GM23338 (cell line): ENCODE data around the gene OR2D3. TPM values are rescaled to one million over a fixed set of nuclear protein-coding genes. Genes with fewer than 3 reads are reported as not detected.

Experiments
- ATAC-seq: fragments of 200-7000 bp; cut with Tn5 transposase; 3 replicates; pipeline ENCODE4 v1.9.1; 2020
- DNase-seq: peaks from one replicate; pipeline ENCODE4 v3.0.0-alpha.2; 2015; ENCODE audit warnings: low spot score
- H2AFZ ChIP-seq: fragments of 200-600 bp; sonication (generic); 2 replicates; pipeline ENCODE4 v1.8.0; 2016; ENCODE audit warnings: antibody characterized with exemption, mild to moderate bottlenecking, moderate library complexity
- H3F3A ChIP-seq: fragments of 200-600 bp; sonication (generic); replicated peaks from 2 replicates; pipeline ENCODE4 v1.8.0; 2017; ENCODE audit warnings: antibody characterized with exemption, mixed run types, low read depth
- H3K27ac ChIP-seq: fragments of 200-600 bp; sonication (generic); 2 replicates; pipeline ENCODE4 v1.6.1; 2016; ENCODE audit warnings: low read depth
- H3K27me3 ChIP-seq: fragments of 200-600 bp; sonication (generic); 2 replicates; pipeline ENCODE4 v1.8.0; 2016; ENCODE audit warnings: mild to moderate bottlenecking, mixed run types, moderate library complexity; ENCODE audit not compliant: insufficient read depth
- H3K36me3 ChIP-seq: fragments of 200-600 bp; sonication (generic); 2 replicates; pipeline ENCODE4 v1.8.0; 2016; ENCODE audit warnings: mild to moderate bottlenecking; ENCODE audit not compliant: insufficient read depth
- H3K4me1 ChIP-seq: fragments of 200-600 bp; sonication (generic); 2 replicates; pipeline ENCODE4 v1.8.0; 2016; ENCODE audit warnings: mild to moderate bottlenecking, moderate library complexity; ENCODE audit not compliant: insufficient read depth
- H3K4me2 ChIP-seq: fragments of 200-600 bp; sonication (generic); 2 replicates; pipeline ENCODE4 v1.7.1; 2017; ENCODE audit warnings: mixed run types
- H3K4me3 ChIP-seq: fragments of 200-600 bp; sonication (generic); 2 replicates; pipeline ENCODE4 v1.6.1; 2016; ENCODE audit warnings: mixed run types
- H3K79me2 ChIP-seq: fragments of 200-600 bp; sonication (generic); replicated peaks from 2 replicates; pipeline ENCODE4 v1.8.0; 2017; ENCODE audit warnings: mild to moderate bottlenecking; ENCODE audit not compliant: insufficient read depth
- H3K9me2 ChIP-seq: fragments of 200-600 bp; sonication (generic); 2 replicates; pipeline ENCODE4 v1.8.0; 2017; ENCODE audit not compliant: insufficient read depth
- H4K20me1 ChIP-seq: fragments of 200-600 bp; sonication (generic); replicated peaks from 2 replicates; pipeline ENCODE4 v1.8.0; 2017; ENCODE audit warnings: mild to moderate bottlenecking; ENCODE audit not compliant: insufficient read depth
- H3K27ac Mint-ChIP-seq: 2 replicates; pipeline ENCODE4 v1.8.0; 2020; ENCODE audit warnings: inconsistent platforms, mild to moderate bottlenecking, moderate library complexity, mixed read lengths
- H3K27me3 Mint-ChIP-seq: 3 replicates; pipeline ENCODE4 v1.8.0; 2022; ENCODE audit warnings: low read depth, mild to moderate bottlenecking, moderate library complexity, mixed read lengths, inconsistent platforms; ENCODE audit not compliant: insufficient read depth, poor library complexity
- H3K36me3 Mint-ChIP-seq: 3 replicates; pipeline ENCODE4 v1.8.0; 2021; ENCODE audit warnings: low read depth, mild to moderate bottlenecking, inconsistent platforms, moderate library complexity, mixed read lengths
- H3K4me1 Mint-ChIP-seq: 3 replicates; pipeline ENCODE4 v1.8.0; 2020; ENCODE audit warnings: mild to moderate bottlenecking, inconsistent platforms, mixed read lengths
- H3K4me3 Mint-ChIP-seq: 3 replicates; pipeline ENCODE4 v1.8.0; 2021; ENCODE audit warnings: moderate library complexity, mild to moderate bottlenecking, inconsistent platforms, mixed read lengths
- H3K9me3 Mint-ChIP-seq: 3 replicates; pipeline ENCODE4 v1.8.0; 2020; ENCODE audit warnings: moderate library complexity, mild to moderate bottlenecking, inconsistent platforms, mixed read lengths
- CREB1 ChIP-seq: fragments of 250-450 bp; sonication (Bioruptor Pico); IDR thresholded peaks from 2 replicates; pipeline ENCODE4 v1.5.0; 2020; ENCODE audit warnings: low read depth, mild to moderate bottlenecking, moderate library complexity
- CTCF ChIP-seq, 2 experiments: fragments of 200-600 bp in 1 of 2; sonication (generic) in 1 of 2; conservative IDR thresholded peaks; 2 replicates each; pipeline versions ENCODE4 v1.5.1 to v1.6.1; 2016 to 2017; ENCODE audit warnings: antibody characterized with exemption in 2 of 2, low read depth in 2 of 2, mild to moderate bottlenecking in 2 of 2, moderate library complexity in 1 of 2
- EZH2phosphoT487 ChIP-seq: fragments of 200-600 bp; sonication (generic); IDR thresholded peaks from one replicate; pipeline ENCODE4 v1.8.1; 2018; ENCODE audit warnings: antibody characterized with exemption; ENCODE audit not compliant: unreplicated experiment
- NANOG ChIP-seq: IDR thresholded peaks from 2 replicates; pipeline ENCODE4 v1.6.1; 2016; ENCODE audit warnings: antibody characterized with exemption, borderline replicate concordance
- POLR2AphosphoS5 ChIP-seq: IDR thresholded peaks from 2 replicates; pipeline ENCODE4 v1.6.1; 2016; ENCODE audit warnings: antibody characterized with exemption, low read depth
- REST ChIP-seq: IDR thresholded peaks from one replicate; pipeline ENCODE4 v1.6.1; 2018; ENCODE audit warnings: antibody characterized with exemption; ENCODE audit not compliant: unreplicated experiment
- STAT1 ChIP-seq: IDR thresholded peaks from one replicate; pipeline ENCODE4 v1.6.1; 2016; ENCODE audit warnings: antibody characterized with exemption; ENCODE audit not compliant: unreplicated experiment
- ZNF114 ChIP-seq: fragments of 250-450 bp; sonication (Bioruptor Pico); IDR thresholded peaks from 2 replicates; pipeline ENCODE4 v1.5.0; 2020; ENCODE audit warnings: mild to moderate bottlenecking, moderate library complexity
- polyA plus RNA-seq: library from polyadenylated mRNA; unstranded; fragments of >200 nt; fragmentation: Nextera tagmentation; extraction: Ambion mirVana; gene quantifications from 2 replicates; pipeline ENCODE4 v1.2.1, GENCODE V29; 2016
- total RNA-seq: library from RNA; depleted of rRNA; stranded (reverse); fragments of >200 nt; shearing (Covaris generic); gene quantifications from 2 replicates; pipeline ENCODE4 v1.2.3, GENCODE V29; 2014

The OR2D3 gene
- total and polyA plus RNA-seq, 2 experiments from 2014 or later = 0.65 TPM; not detected in 1

- Histone ChIP-seq H3K79me2 (no peaks in the 10 kb centered on the region), H3K27ac (no peak overlapping the region), H3K9me2 (no peaks in the 10 kb centered on the region), H3K27me3 (no peaks in the 10 kb centered on the region), H4K20me1 (peaks cover 5% of the 10 kb centered on the region; the same call in 1 of the 2 replicates), H3F3A (no peaks in the 10 kb centered on the region), H3K4me3 (no peak overlapping the region), H3K4me2 (no peak overlapping the region), H3K4me1 (no peaks in the 10 kb centered on the region), H3K36me3 (no peaks in the 10 kb centered on the region; the same call in 1 of the 2 replicates), H2AFZ (no peak overlapping the region)
- DNase-seq (peak; percentile 5), ATAC-seq (peak; percentile 48)
- peaks cover 10% of the 10 kb centered on the region; the same call in 2 of the 3 replicates for H3K36me3 Mint-ChIP-seq
- peaks cover 5% of the 10 kb centered on the region; the same call in 2 of the 3 replicates for H3K9me3 Mint-ChIP-seq
- TF ChIP-seq STAT1 = no peak
- TF ChIP-seq EZH2phosphoT487 = no peak
- no peak for TF ChIP-seq CTCF (conservative IDR thresholded peaks at IDR 0.05; ENCODE audit: low read depth in 2 of 2)
- TF ChIP-seq POLR2AphosphoS5 = no peak
- no peak for TF ChIP-seq ZNF114 (CRISPR knock-in tag)
- no peak overlapping the region for H3K27ac Mint-ChIP-seq
- 0 out of 3 replicates have a peak, but pooled peaks cover 3% of the 10 kb centered on the region for H3K4me1 Mint-ChIP-seq
- H3K4me3 Mint-ChIP-seq = no peak overlapping the region
- H3K27me3 Mint-ChIP-seq = no peaks in the 10 kb centered on the region
Observed at GRCh38 chr11:6962141-6962540, 41.3 kb downstream of the OR2D3 start.

- Histone ChIP-seq H3K79me2 (no peaks in the 10 kb centered on the region), H3K4me3 (no peak overlapping the region), H3K36me3 (no peaks in the 10 kb centered on the region; the same call in 1 of the 2 replicates), H3K27ac (no peak overlapping the region), H2AFZ (no peak overlapping the region), H3K9me2 (no peaks in the 10 kb centered on the region), H4K20me1 (peaks cover 5% of the 10 kb centered on the region; the same call in 1 of the 2 replicates), H3K4me2 (no peak overlapping the region), H3K27me3 (no peaks in the 10 kb centered on the region), H3F3A (no peaks in the 10 kb centered on the region), H3K4me1 (no peaks in the 10 kb centered on the region)
- peak overlapping the region; percentile 66; the same call in 1 of the 2 replicates for H3K27ac Mint-ChIP-seq
- no peak for DNase-seq
- H3K9me3 Mint-ChIP-seq = peaks cover 10% of the 10 kb centered on the region; the same call in 2 of the 3 replicates
- 0 out of 3 replicates have a peak, but pooled peaks cover 3% of the 10 kb centered on the region for H3K4me1 Mint-ChIP-seq
- no peak for ATAC-seq
- H3K36me3 Mint-ChIP-seq = peaks cover 11% of the 10 kb centered on the region; the same call in 2 of the 3 replicates
- H3K4me3 Mint-ChIP-seq = no peak overlapping the region
- no peaks in the 10 kb centered on the region for H3K27me3 Mint-ChIP-seq
- no peak for TF ChIP-seq NANOG
- no peak for TF ChIP-seq CREB1 (CRISPR knock-in tag)
- no peak for TF ChIP-seq CTCF (conservative IDR thresholded peaks at IDR 0.05; ENCODE audit: low read depth in 2 of 2)
- no peak for TF ChIP-seq REST
- TF ChIP-seq ZNF114 (CRISPR knock-in tag) = no peak
Observed at GRCh38 chr11:6962673-6963072, 41.9 kb downstream of the OR2D3 start.
